HUDEP-2 (cell line): ENCODE results near the gene SOS1.
"Not testable (repeated sequence)": the region's sequence is repeated elsewhere in the genome, so short reads cannot be mapped to it uniquely, and the experiment has no call there.

Experiments used
- DNase-seq, 76 experiments: peaks; one replicate each; lab custom pipeline; 2025; ENCODE audit not compliant: unreplicated experiment in 76 of 76; lab: John Stamatoyannopoulos, UW

SOS1 gene

GRCh38 chr2:39120771-39121522 lies at the start of gene SOS1:
SOS1 (minus strand) TSS chr2:39121051; CDS start chr2:39120422, 629 bp downstream.
- DNase-seq, result peak; percentile 12 to 90 (median 78)

DNA sequence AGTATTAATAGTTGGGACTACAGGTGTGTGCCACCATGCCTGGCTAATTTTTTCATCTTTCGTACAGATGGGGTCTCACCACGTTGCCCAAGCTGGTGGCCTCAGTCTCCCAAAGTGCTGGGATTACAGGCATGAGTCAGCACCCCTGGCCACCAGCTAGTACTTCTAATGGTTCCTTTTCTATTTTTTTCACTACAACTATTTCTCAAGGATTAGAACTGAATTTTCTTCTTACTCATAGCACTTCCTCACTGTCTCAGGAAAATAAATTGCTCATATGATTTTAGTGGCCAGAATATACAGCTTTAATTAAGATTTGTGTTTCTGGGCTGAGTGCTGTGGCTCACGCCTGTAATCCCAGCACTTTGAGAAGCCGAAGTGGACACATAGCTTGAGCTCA lies 43.2 kb upstream of the SOS1 start:
- DNase-seq, result no peak

DNA sequence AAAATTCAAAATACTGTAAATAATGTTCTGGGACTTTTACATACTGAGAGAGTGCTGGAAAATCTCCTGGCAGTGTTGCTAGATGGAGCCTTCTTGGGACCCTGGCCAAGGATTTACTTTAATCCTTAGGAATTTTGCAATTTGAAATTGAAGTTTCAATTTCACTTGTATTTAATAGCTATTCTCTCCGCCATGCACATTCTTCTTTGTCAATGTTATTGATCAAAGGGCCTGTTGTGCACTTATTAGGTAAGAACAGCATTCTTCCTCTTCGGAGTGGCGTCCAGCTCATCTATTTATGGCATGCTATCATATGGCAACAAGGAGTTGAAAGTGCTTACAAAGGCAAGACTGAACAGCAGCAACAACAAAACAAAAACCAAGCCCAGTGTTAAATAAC lies 40.1 kb upstream of the SOS1 start:
- DNase-seq, result no peak

- no peak for DNase-seq
Observed at GRCh38 chr2:39159283-39159682, 38.4 kb upstream of the SOS1 start.

GRCh38 chr2:39158351-39158750 lies 37.5 kb upstream of the SOS1 start:
- no peak for DNase-seq

GRCh38 chr2:39156846-39157245 lies 36.0 kb upstream of the SOS1 start:
- no peak for DNase-seq

- DNase-seq, result no peak
Observed at GRCh38 chr2:39156107-39156506, 35.3 kb upstream of the SOS1 start.

DNA sequence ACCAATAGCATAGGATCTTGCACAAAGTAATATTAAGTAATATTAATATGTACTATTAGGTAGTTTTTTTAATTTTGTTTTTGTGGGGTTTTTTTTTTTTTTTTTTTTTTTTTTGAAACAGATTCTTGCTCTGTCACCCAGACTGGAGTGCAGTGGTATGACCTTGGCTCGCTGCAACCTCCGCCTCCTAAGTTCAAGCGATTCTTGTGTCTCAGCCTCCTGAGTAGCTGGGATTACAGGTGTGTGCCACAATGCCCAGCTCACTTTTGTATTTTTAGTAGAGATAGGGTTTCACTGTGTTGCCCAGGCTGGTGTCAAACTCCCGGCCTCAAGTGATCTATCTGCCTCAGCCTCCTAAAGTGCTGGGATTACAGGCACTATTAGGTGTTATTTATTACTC lies 34.7 kb upstream of the SOS1 start:
- not testable (repeated sequence) for DNase-seq

- DNase-seq, result no peak
Observed at GRCh38 chr2:39154944-39155343, 34.1 kb upstream of the SOS1 start.

- DNase-seq, result no peak
Observed at GRCh38 chr2:39153312-39153711, 32.5 kb upstream of the SOS1 start.

GRCh38 chr2:39152504-39152903 lies 31.7 kb upstream of the SOS1 start:
- DNase-seq, result no peak

DNA sequence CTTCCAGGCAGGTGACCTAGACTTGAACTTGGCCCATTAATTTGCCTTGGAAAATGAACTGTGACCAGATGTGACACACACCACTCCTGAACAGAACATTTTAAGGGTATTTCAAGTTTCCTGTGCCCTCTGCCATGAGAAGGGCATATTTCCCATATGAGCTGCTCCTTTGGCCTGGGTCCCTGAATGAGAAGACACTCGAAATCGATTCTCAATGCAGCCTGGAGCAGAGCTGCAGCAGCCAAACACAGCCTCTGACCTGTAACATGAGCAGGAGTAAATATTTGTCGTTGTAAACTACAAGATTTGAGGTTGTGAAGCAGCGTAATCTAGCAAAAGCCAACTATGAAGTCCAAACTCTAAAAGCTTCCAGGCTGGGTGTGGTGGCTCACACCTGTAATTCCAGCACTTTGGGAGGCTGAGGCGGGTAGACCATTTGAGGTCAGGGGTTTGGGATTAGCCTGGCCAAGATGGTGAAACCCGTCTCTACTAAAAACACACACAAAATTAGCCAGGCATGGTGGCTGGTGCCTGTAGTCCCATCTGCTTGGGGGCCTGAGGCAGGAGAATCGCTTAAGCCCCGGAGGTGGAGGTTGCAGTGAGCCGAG lies 30.1 kb upstream of the SOS1 start:
- no peak for DNase-seq

- DNase-seq, result peak in 8 of 76 experiments; percentile 3 to 36 (median 26)
Observed at GRCh38 chr2:39150102-39150562, 29.3 kb upstream of the SOS1 start.

DNA sequence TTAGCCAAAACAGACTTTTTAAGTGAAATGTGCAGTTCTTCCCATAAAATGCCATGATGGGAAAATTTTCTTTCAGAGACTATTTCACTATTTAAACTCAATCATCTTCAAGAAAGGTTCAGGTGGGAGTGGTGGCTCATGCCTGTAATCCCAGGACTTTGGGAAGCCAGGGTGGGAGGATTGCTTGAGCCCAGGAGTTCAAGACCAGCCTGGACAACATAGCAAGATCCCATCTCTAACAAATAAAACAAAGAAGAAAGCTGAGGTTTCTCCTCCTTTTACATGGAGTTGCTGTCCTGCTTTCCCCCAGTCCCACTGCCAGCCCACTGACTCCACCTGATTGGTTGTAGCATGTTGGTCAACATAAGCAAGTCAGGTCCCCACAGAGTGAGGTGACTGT lies 25.8 kb upstream of the SOS1 start:
- DNase-seq, result no peak

- no peak for DNase-seq
Observed at GRCh38 chr2:39145906-39146421, 25.1 kb upstream of the SOS1 start.

- no peak for DNase-seq
Observed at GRCh38 chr2:39144416-39144815, 23.6 kb upstream of the SOS1 start.

GRCh38 chr2:39142904-39143605 lies 22.2 kb upstream of the SOS1 start:
- no peak for DNase-seq

DNA sequence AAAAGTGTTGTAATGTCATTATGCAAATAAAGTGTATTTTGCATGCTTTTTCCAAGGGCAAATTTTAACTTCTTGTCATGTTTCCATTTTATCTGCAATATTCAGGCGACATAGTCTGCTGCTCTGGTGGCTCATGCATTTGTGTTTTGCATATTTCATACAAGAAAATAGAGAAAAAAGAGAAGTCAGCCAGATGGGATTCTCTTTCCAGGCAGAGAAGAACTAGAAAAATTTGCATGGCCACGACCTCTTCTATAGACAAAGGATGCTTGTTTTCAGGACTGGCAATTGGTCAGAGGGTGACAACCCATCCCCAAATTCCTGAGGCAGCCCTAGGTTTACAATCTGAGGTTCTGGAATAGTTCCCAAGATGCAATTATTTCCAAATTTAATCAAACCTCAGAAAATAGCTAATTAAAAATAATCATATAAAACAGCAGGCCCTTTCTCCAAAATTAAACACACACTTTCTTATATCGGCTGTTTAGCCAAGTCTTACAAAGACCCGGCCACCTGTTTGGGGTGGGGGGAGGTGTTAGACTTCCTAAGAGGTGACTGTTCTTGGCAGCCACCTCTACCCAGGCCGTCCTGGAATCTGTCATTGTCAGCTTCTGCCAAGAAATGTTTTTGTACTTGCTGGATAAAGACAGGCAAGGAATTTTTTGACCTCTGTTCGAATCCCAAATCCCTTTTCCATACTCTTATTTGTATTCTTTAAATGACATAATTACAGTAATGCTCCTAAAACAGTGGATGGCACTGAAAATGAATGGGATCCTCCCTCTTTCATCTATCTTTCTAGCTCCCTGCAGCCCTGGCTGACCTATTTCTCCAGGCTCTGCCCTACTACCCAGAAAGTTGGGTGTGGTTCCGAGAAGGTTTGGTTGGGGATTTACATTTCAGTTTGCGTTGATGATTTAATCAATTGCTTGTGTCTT lies 20.8 kb upstream of the SOS1 start:
- peak in 72 of 76 experiments; percentile 15 to 93 (median 74) for DNase-seq

DNA sequence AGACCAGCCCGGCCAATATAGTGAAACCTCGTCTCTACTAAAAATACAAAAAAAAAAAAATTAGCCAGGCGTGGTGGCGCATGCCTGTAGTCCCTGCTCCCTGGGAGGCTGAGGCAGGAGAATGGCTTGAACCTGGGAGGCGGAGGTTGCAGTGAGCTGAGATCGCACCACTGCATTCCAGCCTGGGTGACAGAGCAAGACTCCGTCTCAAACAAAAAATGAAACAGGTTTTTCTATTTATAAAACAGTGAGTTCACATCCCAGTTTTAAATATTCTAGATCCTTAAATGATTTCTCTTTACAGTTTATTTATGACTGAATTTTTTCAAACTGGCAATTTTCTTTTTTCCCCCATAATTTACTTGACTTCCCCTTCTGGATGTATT lies 20.1 kb upstream of the SOS1 start:
- DNase-seq, result not testable (repeated sequence)

GRCh38 chr2:39140322-39140847 lies 19.5 kb upstream of the SOS1 start:
- no peak for DNase-seq
